GM18511 (cell line): ENCODE data around the gene AMZ1.
A peak's percentile ranks its signal among the peaks of the same experiment; 100 is the strongest.
"Not testable (repeated sequence)": the region's sequence is repeated elsewhere in the genome, so short reads cannot be mapped to it uniquely, and the experiment has no call there.

Experiments
- ATAC-seq: cut with Tn5 transposase; IDR thresholded peaks from one replicate; pipeline ENCODE4 v1.9.1; 2021; ENCODE audit warnings: mild to moderate bottlenecking, moderate library complexity; ENCODE audit not compliant: unreplicated experiment

AMZ1 gene

DNA sequence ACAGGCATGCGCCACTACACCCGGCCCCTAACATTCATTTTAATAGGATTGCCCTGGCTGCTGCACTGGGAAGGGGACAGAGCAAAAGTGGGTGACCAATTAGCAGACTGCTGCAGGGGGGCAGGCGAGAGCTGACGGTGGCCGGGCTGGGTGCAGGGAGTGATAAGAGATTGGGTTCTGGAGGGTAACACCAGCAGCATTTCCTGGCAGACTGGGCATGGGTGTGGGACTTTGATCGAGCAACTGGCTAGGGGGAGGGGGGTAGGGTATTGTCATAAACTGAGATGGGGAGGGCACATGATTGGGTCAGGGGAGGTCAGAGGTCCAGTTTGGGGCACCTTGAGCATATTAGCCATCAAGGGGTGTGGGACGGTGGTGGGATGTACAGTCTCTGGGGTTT lies 20.2 kb upstream of the AMZ1 start:
- no peak for ATAC-seq

DNA sequence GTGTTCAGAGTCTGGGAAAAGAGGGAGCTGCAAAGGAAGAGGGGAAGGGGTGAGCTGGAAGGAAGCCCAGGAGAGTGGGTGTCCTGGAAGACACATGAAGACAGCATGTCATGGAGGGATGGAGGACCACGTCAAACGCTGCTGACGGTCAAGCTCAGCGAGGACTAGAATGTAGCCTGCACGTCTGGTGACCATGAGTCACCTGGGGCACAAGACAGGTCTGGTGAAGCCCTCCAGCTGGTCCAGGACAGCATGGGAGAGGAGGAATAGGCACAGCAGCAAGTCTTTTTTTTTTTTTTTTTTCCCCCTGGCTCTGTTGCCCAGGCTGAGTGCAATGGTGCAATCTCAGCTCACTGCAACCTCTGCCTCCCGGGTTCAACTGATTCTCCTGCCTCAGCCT lies 19.6 kb upstream of the AMZ1 start:
- no peak for ATAC-seq

DNA sequence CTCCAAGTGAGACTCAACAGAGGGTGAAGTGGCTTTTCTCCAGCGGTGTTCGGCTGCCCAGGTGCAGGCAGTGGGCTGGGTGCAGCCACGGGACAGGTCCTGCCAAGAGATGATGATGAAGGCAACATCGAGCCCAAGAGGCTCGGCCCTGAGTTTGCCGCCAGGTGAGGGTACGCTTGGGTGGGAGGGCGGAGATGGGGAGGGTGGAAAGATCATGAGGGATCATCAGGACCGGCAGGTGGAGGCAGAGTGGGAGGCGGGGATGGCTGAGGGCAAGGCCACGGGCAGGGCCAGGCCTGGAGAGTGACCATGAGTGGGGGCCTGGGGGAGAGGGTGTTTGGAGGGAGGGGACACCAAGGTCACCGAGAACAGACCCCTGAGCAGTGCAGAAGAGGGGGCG lies 17.8 kb upstream of the AMZ1 start:
- no peak for ATAC-seq

DNA sequence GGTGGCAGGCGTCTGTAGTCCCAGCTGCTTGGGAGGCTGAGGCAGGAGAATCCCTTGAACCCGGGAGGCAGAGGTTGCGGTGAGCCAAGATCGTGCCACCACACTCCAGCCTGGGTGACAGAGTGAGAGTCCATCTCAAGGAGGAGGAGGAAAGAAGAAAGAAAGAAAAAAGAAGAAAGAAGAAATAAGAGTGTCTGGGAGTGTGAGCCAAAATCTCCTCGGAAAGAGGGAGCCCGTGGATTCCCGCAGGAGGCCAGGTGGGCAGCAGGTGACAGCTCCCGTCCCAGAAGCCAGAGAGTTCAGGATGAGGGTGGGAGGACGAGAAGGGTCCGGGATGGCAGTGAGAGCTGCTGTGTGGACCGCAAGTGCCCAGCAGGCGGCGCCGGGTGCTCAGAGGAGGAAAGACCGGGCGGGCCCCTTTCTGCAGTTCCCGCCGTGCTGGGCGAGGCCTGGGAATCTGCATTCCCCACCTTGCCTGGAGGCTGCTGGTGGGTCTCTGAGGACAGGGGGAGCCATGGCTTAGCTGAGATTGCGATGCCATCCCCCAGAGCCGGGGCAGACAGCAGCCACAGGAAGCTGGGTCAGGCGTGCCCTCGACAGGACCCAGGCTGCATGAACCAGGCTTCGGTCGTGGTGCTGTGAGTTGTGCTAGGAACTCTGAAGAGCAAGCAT lies 17.1 kb upstream of the AMZ1 start:
- ATAC-seq: peak; percentile 77

DNA sequence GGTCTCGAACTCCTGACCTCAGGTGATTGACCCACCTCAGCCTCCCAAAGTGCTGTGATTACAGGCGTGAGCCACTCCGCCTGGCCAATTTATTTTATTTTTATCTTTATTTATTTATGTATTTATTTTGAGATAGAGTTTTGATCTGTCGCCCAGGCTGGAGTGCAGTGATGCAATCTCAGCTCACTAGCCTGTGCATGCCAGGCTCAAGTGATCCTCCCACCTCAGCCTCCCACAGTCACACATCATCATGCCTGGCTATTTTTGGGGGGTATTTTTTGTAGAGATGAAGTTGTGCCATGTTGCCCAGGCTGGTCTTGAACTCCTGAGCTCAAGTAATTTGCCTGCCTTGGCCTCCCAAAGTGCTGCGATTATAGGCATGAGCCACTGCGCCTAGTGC lies 14.8 kb upstream of the AMZ1 start:
- not testable (repeated sequence) for ATAC-seq

DNA sequence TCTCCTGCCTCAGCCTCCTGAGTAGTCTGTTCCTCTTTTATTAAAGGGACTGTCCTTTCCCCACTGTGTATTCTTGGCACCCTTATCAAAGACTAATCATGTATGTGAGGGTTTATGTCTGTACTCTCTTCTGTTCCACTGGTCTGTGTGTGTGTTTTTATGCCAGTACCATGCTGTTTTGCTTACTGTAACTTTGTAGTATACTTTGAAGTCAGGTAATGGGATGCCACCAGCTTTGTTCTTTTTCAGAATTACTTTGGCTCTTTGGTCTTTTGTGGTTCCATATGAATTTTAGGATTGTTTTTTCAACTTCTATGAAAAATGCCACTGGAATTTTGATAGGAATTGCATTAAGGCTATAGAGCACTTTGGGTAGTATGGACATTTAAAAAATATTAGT lies 14.1 kb upstream of the AMZ1 start:
- ATAC-seq: no peak

DNA sequence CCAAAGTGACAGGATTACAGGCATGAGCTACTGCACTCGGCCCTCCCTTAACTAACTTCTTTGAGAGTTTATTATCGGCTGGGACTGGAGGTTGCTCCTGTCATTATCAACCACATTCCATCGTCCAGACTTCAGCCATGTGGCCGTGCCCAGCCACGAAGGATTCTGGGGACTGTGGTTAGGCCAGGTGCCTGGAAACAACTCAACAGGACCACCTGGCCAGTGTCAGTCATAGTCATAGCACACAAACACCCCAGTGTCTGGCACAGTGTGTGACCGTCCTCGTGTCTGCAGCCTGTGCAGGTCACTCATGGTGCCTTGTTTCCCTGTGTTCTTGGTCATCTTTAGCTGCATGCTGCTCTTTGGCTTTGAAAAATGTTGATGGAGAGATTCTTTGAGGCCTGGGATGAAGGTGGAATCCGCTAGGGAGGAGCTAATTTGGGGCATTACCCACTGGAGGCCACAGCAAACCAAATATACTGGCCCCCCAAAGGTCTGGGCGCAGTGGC lies 12.7 kb upstream of the AMZ1 start:
- ATAC-seq: no peak

DNA sequence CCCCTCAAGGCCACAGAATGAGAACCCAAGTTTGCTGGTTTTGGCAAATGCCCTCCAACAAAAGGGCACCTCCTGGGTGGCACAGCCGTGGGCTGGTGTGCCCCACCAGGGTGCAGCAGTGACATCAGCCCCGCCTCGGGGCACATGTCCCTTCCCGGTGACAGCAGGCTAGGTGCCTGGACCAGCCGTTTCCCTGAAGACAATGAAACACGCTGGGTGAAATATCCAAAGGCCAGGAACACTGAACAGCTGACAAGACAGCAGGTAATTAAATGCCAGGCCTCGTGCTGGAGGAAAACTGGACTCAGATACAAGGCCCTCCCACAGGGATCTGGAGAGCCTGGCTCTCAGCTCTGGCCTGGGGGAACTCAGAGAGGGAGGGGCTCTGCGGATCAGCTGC lies 11.4 kb upstream of the AMZ1 start:
- ATAC-seq: not testable (repeated sequence)

DNA sequence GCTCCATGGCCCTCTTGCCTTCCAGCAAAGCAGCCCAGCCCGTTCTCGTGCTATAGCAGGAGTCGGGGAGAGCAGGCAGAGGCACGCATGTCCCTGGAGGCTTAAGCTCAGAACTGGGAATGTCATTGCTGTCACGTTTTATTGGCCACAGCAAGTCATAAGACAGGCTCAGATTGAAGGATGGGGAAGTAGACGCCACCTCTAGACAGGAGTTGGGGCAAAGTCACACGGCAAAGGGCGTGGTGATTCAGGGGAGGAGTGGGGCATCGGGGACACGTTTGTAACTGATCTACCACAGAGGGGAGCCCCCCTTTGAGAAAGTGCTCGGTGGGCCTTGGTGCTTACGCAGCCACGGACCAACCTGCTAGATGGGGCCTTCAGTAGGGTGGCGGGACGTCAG lies 9.5 kb upstream of the AMZ1 start:
- not testable (repeated sequence) for ATAC-seq

DNA sequence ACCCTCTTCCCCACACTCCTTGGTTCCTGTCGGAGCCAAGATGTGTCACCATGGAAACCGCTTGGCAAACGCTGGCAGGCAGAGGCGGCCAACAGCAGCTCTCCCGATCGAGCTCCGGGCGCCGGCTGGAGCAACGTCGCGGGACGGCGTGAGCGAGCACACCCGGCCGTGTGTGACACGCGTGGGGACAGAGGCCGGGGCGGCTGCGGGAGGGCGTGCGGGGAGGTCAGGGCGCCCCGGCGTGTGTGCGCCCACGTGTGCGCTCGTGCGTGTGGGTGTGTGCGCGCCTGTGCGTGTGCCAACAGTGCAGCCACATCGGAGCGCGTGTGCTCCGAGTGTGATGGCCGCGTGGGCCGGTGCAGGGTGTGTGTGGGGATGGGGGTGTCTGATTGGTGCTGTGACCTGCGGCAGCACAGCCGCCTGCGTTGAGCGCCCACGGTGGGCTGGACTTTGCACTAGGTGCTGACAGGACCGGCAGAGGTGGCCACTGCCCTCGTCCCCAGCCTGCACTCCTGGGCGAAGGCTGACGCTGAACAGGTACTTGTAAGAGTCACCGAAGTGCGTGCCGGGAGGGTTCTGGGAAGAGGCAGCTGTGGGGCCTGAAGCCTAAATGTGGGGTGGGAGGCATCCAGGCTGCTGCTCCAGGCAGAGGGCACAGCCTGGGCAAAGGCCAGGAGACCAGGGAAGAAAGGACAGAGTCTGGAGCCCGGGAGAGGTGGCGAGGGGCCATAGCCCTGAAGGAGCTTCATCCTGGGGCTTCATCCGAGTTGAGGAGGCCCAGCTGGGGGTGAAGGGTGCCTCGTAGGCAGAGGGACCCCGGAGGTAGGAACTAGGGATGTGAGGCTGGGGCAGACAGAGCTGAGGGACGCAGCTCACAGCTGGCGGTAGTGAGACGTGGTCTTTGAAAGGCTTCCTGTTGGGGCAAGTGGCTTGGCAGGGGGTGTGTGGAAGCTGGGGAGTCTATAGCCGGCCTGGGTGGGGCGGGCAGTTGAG lies 8.6 kb upstream of the AMZ1 start:
- ATAC-seq: not testable (repeated sequence)

DNA sequence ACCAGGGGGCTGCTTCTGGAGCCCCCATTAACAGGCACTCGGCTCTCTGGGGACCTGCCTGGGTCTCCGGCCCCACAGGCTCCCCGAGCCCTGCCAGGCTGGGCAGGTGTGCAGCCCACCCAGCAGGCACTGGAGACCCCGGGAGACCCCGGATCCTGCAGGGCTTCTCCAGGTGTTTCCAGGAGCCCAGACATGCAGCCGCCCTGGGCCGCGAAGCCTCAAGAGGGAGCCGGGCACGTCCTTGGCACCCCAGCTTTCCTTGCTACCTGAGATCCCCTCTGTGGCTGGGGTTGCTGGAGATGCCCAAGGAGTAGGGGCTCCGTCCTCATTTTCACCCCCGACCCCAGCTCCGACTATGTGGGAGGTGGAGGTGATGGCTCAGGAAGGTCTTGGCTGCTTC lies 7.7 kb upstream of the AMZ1 start:
- ATAC-seq: no peak

DNA sequence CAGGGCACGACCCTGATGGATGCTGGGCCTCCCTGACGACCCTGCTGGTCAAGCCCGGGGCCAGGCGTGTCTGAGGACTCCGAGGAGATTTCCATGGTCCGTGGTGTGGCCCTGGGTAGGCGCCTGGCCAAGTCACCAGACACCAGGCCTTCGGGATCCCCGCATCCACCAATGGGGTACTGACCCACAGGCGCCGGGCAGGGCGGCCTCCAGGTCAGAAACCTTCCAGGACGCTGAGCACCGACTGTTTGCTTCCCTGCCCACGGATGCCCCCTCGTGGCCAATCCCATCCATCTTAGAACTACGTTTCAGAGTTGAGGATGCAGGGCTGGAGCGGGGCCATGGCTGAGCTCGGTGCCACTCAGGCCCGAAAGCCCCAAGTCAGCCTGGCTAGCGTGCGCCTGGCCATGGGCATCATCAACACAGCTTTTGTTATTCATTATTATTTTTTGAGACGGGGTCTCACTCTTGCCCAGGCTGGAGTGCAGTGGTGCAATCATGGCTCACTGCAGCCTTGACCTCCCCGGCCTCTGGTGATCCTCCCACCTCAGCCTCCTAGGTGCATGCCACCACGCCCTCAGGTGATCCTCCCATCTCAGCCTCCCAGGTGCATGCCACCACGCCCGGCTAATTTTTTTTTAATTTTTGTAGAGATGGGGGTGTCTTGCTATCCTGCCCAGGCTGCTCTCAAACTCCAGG lies 7.1 kb upstream of the AMZ1 start:
- peak; percentile 52 for ATAC-seq

DNA sequence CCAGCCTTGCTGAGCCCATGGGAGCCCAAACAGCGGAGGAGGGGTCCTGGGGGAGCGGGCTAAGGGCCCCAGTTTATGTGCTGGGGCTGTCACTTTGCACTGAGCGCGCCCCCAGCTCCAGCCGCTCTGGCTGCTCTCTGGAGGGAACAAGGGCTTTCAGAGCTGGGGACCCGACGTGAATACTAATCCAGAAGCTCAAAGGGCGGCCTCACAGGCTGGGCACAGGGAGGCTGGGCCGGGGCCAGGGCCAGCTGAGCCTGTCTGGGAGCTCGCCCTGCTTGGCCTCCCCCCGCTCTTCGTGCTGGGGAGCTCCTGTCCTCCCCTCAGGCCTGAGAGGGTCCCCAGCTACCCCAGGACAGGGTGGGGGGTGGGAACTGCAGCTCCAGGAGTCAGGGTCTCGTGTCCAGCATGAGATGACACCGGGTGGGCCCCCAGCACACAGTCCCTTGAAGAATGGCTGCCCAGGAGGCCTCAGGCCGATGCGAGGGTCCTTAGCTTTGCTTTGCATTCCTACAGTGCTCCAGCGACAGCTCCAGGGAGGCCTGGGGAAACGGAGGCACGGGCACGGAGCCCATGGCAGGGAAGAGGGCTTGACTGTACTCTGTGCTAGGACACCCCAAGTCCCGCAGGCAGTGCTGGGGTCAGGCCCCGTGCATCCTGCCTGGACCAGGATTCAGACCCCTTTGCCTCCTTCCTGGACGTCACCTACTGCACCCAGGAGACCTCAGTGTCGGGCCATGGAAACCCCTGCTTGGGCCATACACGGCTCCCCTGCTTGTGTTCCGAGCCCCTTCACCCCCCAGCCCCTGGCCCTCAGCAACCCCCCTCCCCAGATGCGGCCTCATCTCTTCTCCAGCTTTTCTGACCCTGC lies 5.8 kb upstream of the AMZ1 start:
- ATAC-seq: no peak

DNA sequence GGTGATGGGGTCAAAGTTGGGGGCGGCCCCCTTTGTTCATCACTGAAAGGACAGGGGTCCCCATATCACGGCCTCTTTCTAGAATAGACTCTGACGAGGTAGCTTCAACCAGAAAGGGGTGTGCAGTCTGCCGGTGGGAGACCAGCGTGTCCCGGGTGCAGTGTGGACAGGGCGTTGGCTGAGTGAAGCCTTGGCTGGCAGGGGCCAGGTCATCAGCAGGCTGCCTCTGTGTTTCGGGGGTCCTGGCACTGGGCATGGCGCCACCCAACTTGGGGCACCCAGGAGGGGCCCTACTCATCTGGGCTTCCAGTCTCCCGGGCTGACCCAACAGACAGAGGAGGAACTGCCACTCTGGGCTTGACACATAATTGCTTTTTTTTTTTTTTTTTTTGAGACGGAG lies 3.5 kb upstream of the AMZ1 start:
- no peak for ATAC-seq

DNA sequence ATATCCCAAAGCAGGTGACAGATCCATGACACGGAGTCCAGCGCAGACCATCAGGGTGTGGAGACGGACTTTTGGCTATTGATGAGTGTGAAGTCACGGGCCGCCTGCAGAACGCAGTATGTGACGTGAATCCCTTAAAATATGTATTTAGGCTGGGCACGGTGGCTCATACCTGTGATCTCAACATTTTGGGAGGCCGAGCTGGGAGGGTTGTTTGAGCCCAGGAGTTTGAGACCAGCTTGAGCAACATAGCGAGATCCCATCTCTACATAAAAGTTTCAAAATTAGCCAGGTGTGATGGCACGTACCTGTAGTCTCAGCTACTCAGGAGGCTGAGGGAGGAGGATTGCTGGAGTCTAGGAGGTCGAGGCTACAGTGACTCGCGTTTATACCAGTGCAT lies 1.9 kb upstream of the AMZ1 start:
- ATAC-seq: no peak

DNA sequence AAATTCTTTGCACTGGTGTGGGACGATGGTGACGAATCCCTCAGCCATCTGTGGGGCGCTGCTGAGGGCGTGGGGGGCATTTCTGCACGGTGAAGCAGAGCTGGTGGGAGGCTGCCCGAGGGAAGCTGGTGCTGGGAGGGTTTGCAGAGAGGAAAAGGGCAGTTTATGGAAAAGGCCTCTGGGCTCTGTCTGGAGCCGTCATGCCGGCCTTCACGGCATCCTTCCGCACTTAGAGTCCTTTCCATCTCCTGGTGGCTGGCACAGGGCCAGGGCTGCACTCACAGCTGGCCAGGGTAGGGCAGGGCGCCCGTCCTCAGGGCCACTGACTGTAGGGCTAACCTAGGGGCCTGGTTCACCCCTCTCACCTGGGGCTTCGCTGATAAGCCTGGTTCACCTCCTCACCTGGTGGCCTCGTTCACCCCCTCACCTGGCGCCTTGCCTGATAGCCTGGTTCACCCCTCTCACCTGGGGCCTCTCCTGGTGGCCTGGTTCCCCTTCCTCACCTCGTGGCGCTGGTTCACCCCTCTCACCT lies 598 bp upstream of the AMZ1 start:
- ATAC-seq: no peak

DNA sequence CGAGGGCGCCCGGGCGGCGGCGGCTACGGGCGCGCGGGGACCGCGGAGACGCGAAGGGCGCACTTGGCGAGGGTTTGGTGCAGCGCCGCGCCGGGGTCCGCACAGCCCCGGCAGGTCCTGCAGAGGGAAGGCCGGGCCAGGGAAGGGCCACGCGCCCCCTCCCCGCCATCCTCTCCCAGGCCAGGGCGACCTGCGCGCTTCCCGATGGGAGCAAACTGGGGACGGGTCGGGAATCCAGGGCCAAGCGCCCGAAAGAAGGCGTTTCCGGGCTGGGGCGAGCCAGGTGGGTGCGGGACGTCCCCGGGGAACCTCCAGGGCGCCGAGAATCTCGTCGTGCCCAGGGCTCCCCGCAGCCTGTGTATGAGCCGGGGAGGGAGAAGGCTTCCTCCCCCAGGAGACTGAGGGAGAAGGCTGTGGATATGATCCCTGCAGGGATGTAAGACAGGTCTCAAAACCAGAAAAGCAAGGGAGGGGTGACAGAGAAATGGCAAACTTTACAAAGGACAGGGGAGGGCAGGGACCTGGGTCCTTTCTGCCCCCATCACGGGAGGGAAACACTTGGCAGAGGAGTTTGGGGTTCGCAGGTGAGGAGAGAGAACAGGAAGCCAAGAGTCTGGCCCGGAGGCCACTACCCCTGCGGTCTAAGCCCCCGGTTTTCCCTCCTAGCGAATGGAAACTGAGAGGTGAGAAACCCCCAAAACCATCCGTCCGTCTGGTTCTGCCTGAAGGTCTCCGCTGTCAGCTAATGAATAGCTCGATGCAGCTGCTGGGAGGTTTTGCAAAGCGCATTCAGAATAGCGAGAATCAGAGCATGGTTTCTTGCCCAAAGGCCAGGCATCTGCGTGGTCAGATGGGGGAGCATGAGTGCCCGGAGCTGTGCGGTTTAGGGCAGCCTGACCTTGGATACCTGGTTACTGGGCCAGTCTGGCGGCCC lies 674 bp downstream of the AMZ1 start:
- peak; percentile 80 for ATAC-seq

DNA sequence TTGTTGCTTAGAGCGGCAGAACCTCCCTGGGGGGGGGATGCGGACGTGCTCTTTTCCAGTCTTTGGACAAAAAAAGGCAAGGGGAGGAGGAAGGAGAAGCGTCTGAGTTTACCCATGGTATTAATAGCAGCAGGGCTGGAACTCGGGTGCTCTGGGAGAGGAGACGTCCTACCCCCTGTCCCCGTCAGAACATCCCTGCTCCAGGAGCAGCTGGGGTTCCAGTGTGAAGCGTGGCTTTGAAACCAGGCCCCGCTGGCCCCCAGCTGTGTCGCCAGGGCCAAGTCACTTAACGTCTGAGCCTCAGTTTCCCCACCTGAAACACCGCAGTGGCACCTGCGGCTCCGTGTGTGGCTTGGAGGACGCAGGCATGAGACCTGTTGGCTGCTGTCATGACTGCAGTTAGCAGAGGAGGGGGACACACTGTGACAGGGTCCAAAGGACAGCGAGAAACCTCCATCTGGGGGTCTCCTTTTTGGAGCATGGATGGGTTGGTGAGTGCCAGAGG lies 1.4 kb downstream of the AMZ1 start:
- peak; percentile 19 for ATAC-seq
